HepG2 (cell line): ENCODE measurements around the gene ARHGEF10L. TPM values are rescaled to one million over a fixed set of nuclear protein-coding genes. Genes with fewer than 3 reads are reported as not detected.

Experiments used
- ATAC-seq: fragments of 200-7000 bp; cut with Tn5 transposase; 3 replicates; pipeline ENCODE4 v1.9.1; 2020; ENCODE audit warnings: mild to moderate bottlenecking, moderate library complexity
- BruUV-seq: library from RNA; stranded (reverse); fragments of 400-500 nt; replicated peaks from 2 replicates; lab custom pipeline; 2021; lab: Mats Ljungman, UMichigan
- CTCF ChIA-PET: fragments of 300-600 bp; formaldehyde crosslinking; extraction: SDS; loops from one replicate; lab custom pipeline; 2021; ENCODE audit warnings: low total read pairs, inconsistent platforms, low intra/inter-chr PET ratio; lab: Yijun Ruan, JAX
- POLR2A ChIA-PET: fragments of 350-600 bp; sonication (Branson Sonifier 250); formaldehyde crosslinking; loops from one replicate; lab custom pipeline; 2020; ENCODE audit warnings: antibody characterized with exemption, inconsistent platforms; lab: Yijun Ruan, JAX
- DNase-seq: peaks from one replicate; pipeline ENCODE4 v3.0.0-alpha.2; 2015; ENCODE audit warnings: low spot score
- FAIRE-seq: peaks from 3 replicates; lab custom pipeline; 2011; peaks lifted over from hg19 to GRCh38; lab: Jason Lieb, UNC
- H2AFZ ChIP-seq: one replicate; pipeline ENCODE4 v1.6.1; 2011; ENCODE audit warnings: low read length, inconsistent platforms
- H3K27ac ChIP-seq: fragments of 300-600 bp; 3 replicates; pipeline ENCODE4 v1.8.0; 2011; ENCODE audit warnings: mixed run types, mild to moderate bottlenecking, mixed read lengths, low read length, inconsistent platforms; ENCODE audit not compliant: insufficient read depth; ENCODE audit errors: extremely low read length
- H3K27me3 ChIP-seq, 2 experiments: fragments of 200-600 bp in 1 of 2; 2 replicates in 1 of 2; 3 replicates in 1 of 2; pipeline versions ENCODE4 v1.6.0 to v1.8.0; 2011; ENCODE audit warnings: low read length in 2 of 2, mild to moderate bottlenecking in 2 of 2, moderate library complexity in 2 of 2, inconsistent platforms in 1 of 2; ENCODE audit not compliant: insufficient read depth in 2 of 2, control insufficient read depth in 1 of 2
- H3K36me3 ChIP-seq, 2 experiments: fragments of 200-600 bp in 1 of 2; replicated peaks in 1 of 2; 2 replicates in 1 of 2; 3 replicates in 1 of 2; pipeline versions ENCODE4 v1.5.1 to v1.8.0; 2011; ENCODE audit warnings: low read length in 2 of 2, inconsistent platforms in 1 of 2; ENCODE audit not compliant: insufficient read depth in 2 of 2, control insufficient read depth in 1 of 2
- H3K4me1 ChIP-seq: 2 replicates; pipeline ENCODE4 v1.5.1; 2012; ENCODE audit warnings: low read length, inconsistent platforms; ENCODE audit not compliant: insufficient read depth
- H3K4me2 ChIP-seq: 2 replicates; pipeline ENCODE4 v1.6.0; 2011; ENCODE audit warnings: low read depth, low read length, inconsistent platforms
- H3K4me3 ChIP-seq, 3 experiments: fragments of 200-600 bp in 1 of 3; sonication (generic), shearing (Covaris generic) in 1 of 3; replicated peaks in 1 of 3; 2 replicates each; pipeline ENCODE4 v1.5.1; 2011 to 2016; ENCODE audit warnings: low read length in 3 of 3, inconsistent platforms in 2 of 3, low read depth in 2 of 3, mild to moderate bottlenecking in 2 of 3, control low read depth in 1 of 3, mixed read lengths in 1 of 3; ENCODE audit not compliant: insufficient read depth in 1 of 3
- H3K79me2 ChIP-seq: one replicate; pipeline ENCODE4 v1.6.1; 2011; ENCODE audit warnings: low read length, inconsistent platforms; ENCODE audit not compliant: insufficient read depth
- H3K9ac ChIP-seq: 2 replicates; pipeline ENCODE4 v1.6.0; 2011; ENCODE audit warnings: mild to moderate bottlenecking, low read depth, low read length, inconsistent platforms; ENCODE audit not compliant: insufficient read depth
- H3K9me3 ChIP-seq: 2 replicates; pipeline ENCODE4 v1.5.1; 2012; ENCODE audit warnings: mild to moderate bottlenecking, low read length
- H4K20me1 ChIP-seq: 2 replicates; pipeline ENCODE4 v1.6.0; 2011; ENCODE audit warnings: inconsistent platforms, mild to moderate bottlenecking, low read length, moderate library complexity; ENCODE audit not compliant: insufficient read depth
- CENPT ChIP-seq: sonication (generic); formaldehyde crosslinking; IDR thresholded peaks from 2 replicates; pipeline ENCODE4 v1.8.0; 2022; ENCODE audit warnings: low read depth, mild to moderate bottlenecking, moderate library complexity, missing genetic modification reagents
- DRAP1 ChIP-seq: IDR thresholded peaks from 2 replicates; pipeline ENCODE4 v1.6.1; 2016; ENCODE audit warnings: missing genetic modification reagents, missing compliant biosample characterization
- EEA1 ChIP-seq: sonication (generic); formaldehyde crosslinking; IDR thresholded peaks from 2 replicates; pipeline ENCODE4 v1.5.1; 2020; ENCODE audit warnings: mild to moderate bottlenecking, missing genetic modification reagents, borderline replicate concordance
- EED ChIP-seq: sonication (generic); formaldehyde crosslinking; IDR thresholded peaks from 2 replicates; pipeline ENCODE4 v1.5.0; 2020; ENCODE audit warnings: mild to moderate bottlenecking, missing genetic modification reagents
- FUBP1 ChIP-seq: sonication (generic); formaldehyde crosslinking; IDR thresholded peaks from 2 replicates; pipeline ENCODE4 v1.5.1; 2020; ENCODE audit warnings: missing genetic modification reagents, mild to moderate bottlenecking, borderline replicate concordance
- HMG20A ChIP-seq: IDR thresholded peaks from 2 replicates; pipeline ENCODE4 v1.6.1; 2016; ENCODE audit warnings: borderline replicate concordance
- KLF11 ChIP-seq: IDR thresholded peaks from 2 replicates; pipeline ENCODE4 v1.6.1; 2016; ENCODE audit warnings: missing compliant biosample characterization
- MEF2D ChIP-seq: sonication (generic); formaldehyde crosslinking; IDR thresholded peaks from 2 replicates; pipeline ENCODE4 v1.5.1; 2020; ENCODE audit warnings: mild to moderate bottlenecking, missing genetic modification reagents
- POLR2AphosphoS2 ChIP-seq: IDR thresholded peaks from 2 replicates; pipeline ENCODE4 v1.6.1; 2011; ENCODE audit warnings: low read depth, low read length, improper control_type of control experiment
- RBFOX2 ChIP-seq: fragments of 200-400 bp; formaldehyde crosslinking; IDR thresholded peaks from 2 replicates; pipeline ENCODE4 v1.6.1; 2017; ENCODE audit warnings: low read depth, mild to moderate bottlenecking, low read length
- RBM22 ChIP-seq: fragments of 200-400 bp; formaldehyde crosslinking; optimal IDR thresholded peaks from 2 replicates; pipeline ENCODE3; 2017; ENCODE audit warnings: mild to moderate bottlenecking, low read length, moderate library complexity
- SALL1 ChIP-seq: sonication (generic); formaldehyde crosslinking; IDR thresholded peaks from 2 replicates; pipeline ENCODE4 v1.8.0; 2022; ENCODE audit warnings: mild to moderate bottlenecking, missing genetic modification reagents
- TCF7 ChIP-seq: sonication (generic); IDR thresholded peaks from 2 replicates; pipeline ENCODE4 v1.6.1; 2016; ENCODE audit warnings: antibody characterized with exemption, low read depth
- TOE1 ChIP-seq: sonication (generic); formaldehyde crosslinking; IDR thresholded peaks from 2 replicates; pipeline ENCODE4 v1.4.0; 2020; ENCODE audit warnings: mild to moderate bottlenecking, missing genetic modification reagents
- WIZ ChIP-seq: sonication (generic); formaldehyde crosslinking; IDR thresholded peaks from 2 replicates; pipeline ENCODE4 v1.5.1; 2020; ENCODE audit warnings: mild to moderate bottlenecking, missing genetic modification reagents
- YEATS2 ChIP-seq: sonication (generic); formaldehyde crosslinking; IDR thresholded peaks from 2 replicates; pipeline ENCODE4 v1.4.0; 2020; ENCODE audit warnings: missing genetic modification reagents, borderline replicate concordance
- ZFP1 ChIP-seq: IDR thresholded peaks from 2 replicates; pipeline ENCODE4 v1.6.1; 2016
- ZNF235 ChIP-seq: sonication (generic); formaldehyde crosslinking; IDR thresholded peaks from 2 replicates; pipeline ENCODE4 v1.8.1; 2023; ENCODE audit warnings: mild to moderate bottlenecking, missing genetic modification reagents, borderline replicate concordance
- ZNF263 ChIP-seq: sonication (generic); formaldehyde crosslinking; IDR thresholded peaks from 2 replicates; pipeline ENCODE4 v1.4.0; 2020; ENCODE audit warnings: missing genetic modification reagents
- ZNF33B ChIP-seq: sonication (generic); formaldehyde crosslinking; IDR thresholded peaks from 2 replicates; pipeline ENCODE4 v1.5.1; 2020; ENCODE audit warnings: mild to moderate bottlenecking, missing genetic modification reagents
- ZNF44 ChIP-seq: sonication (generic); formaldehyde crosslinking; IDR thresholded peaks from 2 replicates; pipeline ENCODE4 v1.5.1; 2020; ENCODE audit warnings: mild to moderate bottlenecking, missing genetic modification reagents
- ZNF589 ChIP-seq: sonication (generic); formaldehyde crosslinking; conservative IDR thresholded peaks from 2 replicates; pipeline ENCODE4 v1.8.0; 2022; ENCODE audit warnings: mild to moderate bottlenecking, moderate library complexity, missing genetic modification reagents
- ZNF672 ChIP-seq: sonication (generic); formaldehyde crosslinking; IDR thresholded peaks from 2 replicates; pipeline ENCODE4 v1.8.1; 2022; ENCODE audit warnings: missing genetic modification reagents
- ZNF740 ChIP-seq: sonication (generic); formaldehyde crosslinking; IDR thresholded peaks from 2 replicates; pipeline ENCODE4 v1.4.0; 2020; ENCODE audit warnings: missing genetic modification reagents
- WGBS: methylation state at CpG from one replicate; pipeline ENCODE4 v1.1.6; 2017; ENCODE audit warnings: low lambda C conversion rate; 5-methylcytosine and 5-hydroxymethylcytosine counted together
- in situ Hi-C: cut with HindIII; loops from 2 replicates; pipeline ENCODE4 v1.10.0; 2017; ENCODE audit warnings: low pct_unique_long_range_greater_than_20kb; ENCODE audit not compliant: extremely low pct_ligation_motif_present
- intact Hi-C: fragments of 100-400 bp; cut with micrococcal nuclease; formaldehyde crosslinking; loops from one replicate; pipeline ENCODE4 v1.10.0; 2022; ENCODE audit not compliant: unreplicated experiment
- polyA plus RNA-seq, 8 experiments: library from polyadenylated mRNA; depleted of rRNA in 3 of 8; stranded (reverse) in 7 of 8; unstranded in 1 of 8; fragments of >200 nt; fragmentation: Illumina TruSeq in 4 of 8; extraction: Trizol in 4 of 8; gene quantifications; 2 replicates each; pipeline versions ENCODE4 v1.2.1 to v1.2.3, GENCODE V29; 2011 to 2016; ENCODE audit warnings: low read depth in 4 of 8, missing spikeins in 1 of 8, mixed read lengths in 1 of 8; ENCODE audit not compliant: insufficient read depth in 1 of 8
- total RNA-seq, 5 experiments: library from RNA; depleted of rRNA; stranded (reverse); fragments of >200 nt; fragmentation: Illumina TruSeq; extraction: Trizol; gene quantifications; 2 replicates each; pipeline ENCODE4 v1.2.3, GENCODE V29; 2016; ENCODE audit warnings: low read depth in 1 of 5

The ARHGEF10L gene
- total and polyA plus RNA-seq, 2 of the 13 experiments (the other 11 are each of a cell fraction or from before 2014, with no cell fraction given) = 46.5 to 78.3 TPM

- TF ChIP-seq EED (CRISPR knock-in tag) (no peak; the same call in 1 of the 2 replicates), TOE1 (peak; percentile 85; the same call in 1 of the 2 replicates), ZNF44 (CRISPR knock-in tag) (peak; percentile 66; the same call in 1 of the 2 replicates), KLF11 (CRISPR knock-in tag) (peak; percentile 69), FUBP1 (CRISPR knock-in tag) (0 out of 2 replicates have a peak, but pooled peaks have one; percentile 45), ZFP1 (CRISPR knock-in tag) (peak; percentile 57; the same call in 1 of the 2 replicates), HMG20A (peak; percentile 86), ZNF263 (CRISPR knock-in tag) (peak; percentile 74), EEA1 (CRISPR knock-in tag) (no peak), ZNF235 (CRISPR knock-in tag) (peak; percentile 85; the same call in 1 of the 2 replicates)
Measured at GRCh38 chr1:17591814-17592430, 52.4 kb downstream of the ARHGEF10L start (continued).

- FAIRE-seq = no peak
- Histone ChIP-seq H3K4me2 (no peak overlapping the region), H3K27ac (peak overlapping the region; percentile 85), H3K9me3 (no peaks in the 10 kb centered on the region), H2AFZ (no peak overlapping the region), H3K4me1 (peaks cover 77% of the 10 kb centered on the region), H3K9ac (no peak overlapping the region), H3K4me3 (no peak overlapping the region), H3K36me3 (peaks cover 23 to 57% of the 10 kb centered on the region in 2 experiments), H3K79me2 (peaks cover 67% of the 10 kb centered on the region), H3K27me3 (no peaks in the 10 kb centered on the region), H4K20me1 (peaks cover 4% of the 10 kb centered on the region; the same call in 1 of the 2 replicates)
- intact Hi-C loops = no loop called here
- WGBS = 96% methylated on average over 5 of the region's 5 CpGs
- no peak for DNase-seq
- in situ Hi-C loops = no loop called here
- no TSS peak for BruUV-seq
- ChIA-PET CTCF (no interaction called here), POLR2A (interaction anchor here (0.7 to 1.2 kb wide), 2 partner anchors 13 to 18 kb away, joined by 3 to 4 read pairs; no protein-coding TSS in a partner anchor)
- no peak for ATAC-seq
- no peak for TF ChIP-seq CENPT (CRISPR knock-in tag)
- 0 out of 2 replicates have a peak, but pooled peaks have one; percentile 21 for TF ChIP-seq SALL1 (CRISPR knock-in tag)
- TF ChIP-seq POLR2AphosphoS2 = no peak
- no peak for TF ChIP-seq DRAP1 (CRISPR knock-in tag)
- no peak for TF ChIP-seq RBFOX2
- no peak for TF ChIP-seq WIZ
- no peak for TF ChIP-seq ZNF589 (CRISPR knock-in tag)
- TF ChIP-seq YEATS2 = no peak
- TF ChIP-seq MEF2D (CRISPR knock-in tag) = no peak
- no peak for TF ChIP-seq TCF7
- no peak for TF ChIP-seq ZNF740
- TF ChIP-seq ZNF33B (CRISPR knock-in tag) = no peak
- TF ChIP-seq RBM22 = peak; percentile 38
- TF ChIP-seq ZNF672 (CRISPR knock-in tag) = no peak
Measured at GRCh38 chr1:17594026-17594425, 54.5 kb downstream of the ARHGEF10L start.
